GM19395 (cell line): ENCODE measurements around the gene ZNF70.

Source experiments
- ATAC-seq: cut with Tn5 transposase; IDR thresholded peaks from one replicate; pipeline ENCODE4 v1.9.1; 2021; ENCODE audit warnings: mild to moderate bottlenecking, moderate library complexity; ENCODE audit not compliant: unreplicated experiment

Gene ZNF70

GRCh38 chr22:23779731-23780130 lies 28.8 kb upstream of the ZNF70 start:
- ATAC-seq, result no peak

GRCh38 chr22:23779083-23779482 lies 28.2 kb upstream of the ZNF70 start:
- no peak for ATAC-seq

- no peak for ATAC-seq
Measured at GRCh38 chr22:23778577-23778900, 27.6 kb upstream of the ZNF70 start.

- no peak for ATAC-seq
Measured at GRCh38 chr22:23777776-23778576, 27.1 kb upstream of the ZNF70 start.

- no peak for ATAC-seq
Measured at GRCh38 chr22:23775779-23776375, 25.0 kb upstream of the ZNF70 start.

GRCh38 chr22:23774922-23775436 lies 24.1 kb upstream of the ZNF70 start:
- no peak for ATAC-seq

GRCh38 chr22:23774114-23774921 lies 23.4 kb upstream of the ZNF70 start:
- ATAC-seq, result no peak

- ATAC-seq, result no peak
Measured at GRCh38 chr22:23773483-23774113, 22.7 kb upstream of the ZNF70 start.

GRCh38 chr22:23772649-23773473 lies 21.9 kb upstream of the ZNF70 start, which contains the start of gene MMP11:
TSS of gene MMP11 (plus strand) at chr22:23772849. CDS start at chr22:23772871, 22 bp downstream.
- ATAC-seq, result no peak

- no peak for ATAC-seq
Measured at GRCh38 chr22:23772315-23772648, 21.4 kb upstream of the ZNF70 start.

GRCh38 chr22:23769321-23769965 lies 18.5 kb upstream of the ZNF70 start:
- ATAC-seq, result no peak

GRCh38 chr22:23767673-23768548 lies 17.0 kb upstream of the ZNF70 start, which contains the start of gene CHCHD10:
TSS of gene CHCHD10 (minus strand) at chr22:23767972. CDS start at chr22:23767874, 98 bp downstream.
- peak; percentile 50 for ATAC-seq

- ATAC-seq, result no peak
Measured at GRCh38 chr22:23767303-23767672, 16.4 kb upstream of the ZNF70 start.

GRCh38 chr22:23764899-23765881 lies 14.3 kb upstream of the ZNF70 start:
- ATAC-seq, result no peak

GRCh38 chr22:23763954-23764353 lies 13.0 kb upstream of the ZNF70 start:
- no peak for ATAC-seq

- no peak for ATAC-seq
Measured at GRCh38 chr22:23763579-23763945, 12.7 kb upstream of the ZNF70 start.

- ATAC-seq, result no peak
Measured at GRCh38 chr22:23762842-23763578, 12.1 kb upstream of the ZNF70 start, which contains the start of gene C22orf15. TSS of gene C22orf15 (plus strand) at chr22:23762990. CDS start at chr22:23763307, 317 bp downstream.
